GM10847 (cell line): ENCODE measurements around the gene SLC29A3.

Source experiments
- POLR2A ChIP-seq: IDR thresholded peaks from 2 replicates; pipeline ENCODE4 v1.6.1; 2011; ENCODE audit not compliant: insufficient read length; ENCODE audit errors: extremely low read depth

SLC29A3 gene

DNA sequence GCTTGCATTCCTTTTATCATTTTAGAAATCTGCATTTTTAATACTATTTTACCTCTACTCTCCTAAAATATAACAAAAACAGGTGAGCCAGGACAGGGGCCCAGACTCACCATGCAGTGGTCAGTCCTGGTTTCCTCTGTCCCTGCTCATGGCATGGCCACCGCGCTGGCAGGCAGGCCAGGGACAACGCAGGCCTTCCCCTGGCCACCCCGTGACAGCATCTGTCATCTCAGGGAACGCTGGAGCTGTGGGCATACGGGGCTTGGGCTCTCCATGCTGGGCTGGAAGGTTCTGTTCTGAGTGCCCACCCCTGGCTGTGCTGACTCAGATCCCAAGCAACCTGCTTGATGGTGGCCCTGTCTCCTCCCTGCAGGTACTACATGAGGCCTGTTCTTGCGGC lies 42.5 kb downstream of the SLC29A3 start:
- no peak for TF ChIP-seq POLR2A

DNA sequence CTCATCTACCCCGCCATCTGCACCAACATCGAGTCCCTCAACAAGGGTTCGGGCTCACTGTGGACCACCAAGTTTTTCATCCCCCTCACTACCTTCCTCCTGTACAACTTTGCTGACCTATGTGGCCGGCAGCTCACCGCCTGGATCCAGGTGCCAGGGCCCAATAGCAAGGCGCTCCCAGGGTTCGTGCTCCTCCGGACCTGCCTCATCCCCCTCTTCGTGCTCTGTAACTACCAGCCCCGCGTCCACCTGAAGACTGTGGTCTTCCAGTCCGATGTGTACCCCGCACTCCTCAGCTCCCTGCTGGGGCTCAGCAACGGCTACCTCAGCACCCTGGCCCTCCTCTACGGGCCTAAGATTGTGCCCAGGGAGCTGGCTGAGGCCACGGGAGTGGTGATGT lies 43.1 kb downstream of the SLC29A3 start:
- TF ChIP-seq POLR2A, result no peak

DNA sequence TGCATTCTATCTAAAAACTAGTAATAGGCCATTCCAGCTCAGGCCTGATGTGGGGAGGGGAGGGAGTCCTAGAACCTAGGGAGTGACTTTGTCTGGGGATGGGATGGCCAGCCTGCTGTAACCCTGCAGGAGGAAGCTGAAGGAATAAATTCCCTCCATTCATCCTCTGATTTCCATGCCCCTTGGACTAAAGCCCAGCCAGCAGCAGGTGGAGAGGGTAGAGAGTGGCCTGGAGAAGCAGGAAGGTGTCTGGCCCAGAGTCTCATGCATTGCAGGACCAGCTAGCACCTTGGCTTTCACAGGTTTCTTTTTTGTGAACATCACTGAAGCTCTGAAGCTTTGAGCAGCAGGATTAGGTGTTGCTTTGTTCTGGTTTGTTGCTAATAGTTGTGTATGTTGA lies 44.9 kb downstream of the SLC29A3 start:
- no peak for TF ChIP-seq POLR2A

DNA sequence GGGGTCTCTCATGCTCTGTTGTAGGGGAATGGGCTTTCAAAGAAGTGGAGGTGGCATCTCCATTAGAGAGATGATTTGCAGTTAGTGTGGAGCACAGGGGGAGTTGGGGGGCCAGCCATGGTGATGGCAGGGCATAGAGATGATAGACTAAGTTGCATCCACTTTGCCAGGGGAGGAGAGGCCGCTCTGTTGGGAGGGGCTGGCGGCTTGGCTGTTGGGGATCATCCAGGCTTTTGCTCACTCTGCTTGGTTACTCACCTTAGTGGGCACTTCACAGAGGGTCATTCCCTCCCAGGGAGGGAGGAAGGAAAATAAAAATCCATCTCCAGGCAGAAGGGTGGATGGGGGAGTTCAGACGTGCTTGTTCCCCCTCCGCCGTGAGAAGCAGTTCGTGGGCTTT lies 46.3 kb downstream of the SLC29A3 start:
- TF ChIP-seq POLR2A, result no peak

DNA sequence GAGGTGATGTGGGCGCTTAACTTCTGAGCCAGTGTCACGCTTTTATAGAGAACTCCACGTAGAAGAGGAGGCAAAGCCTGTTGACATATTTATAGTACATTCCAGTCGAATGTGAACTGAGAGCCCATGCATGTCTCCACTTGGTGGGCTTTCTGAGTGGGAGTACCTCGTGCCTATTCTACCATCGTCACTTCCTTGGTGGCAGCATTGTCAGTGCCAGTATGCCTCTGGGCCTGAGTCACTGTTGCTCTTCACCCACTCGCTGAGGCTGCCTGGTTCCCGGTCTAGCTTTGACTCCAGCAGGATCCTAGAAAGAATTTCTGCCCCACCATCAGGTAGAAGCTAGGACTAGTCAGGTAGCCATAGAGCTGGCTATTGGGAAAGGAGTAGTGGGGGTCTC lies 47.6 kb downstream of the SLC29A3 start:
- TF ChIP-seq POLR2A, result no peak

DNA sequence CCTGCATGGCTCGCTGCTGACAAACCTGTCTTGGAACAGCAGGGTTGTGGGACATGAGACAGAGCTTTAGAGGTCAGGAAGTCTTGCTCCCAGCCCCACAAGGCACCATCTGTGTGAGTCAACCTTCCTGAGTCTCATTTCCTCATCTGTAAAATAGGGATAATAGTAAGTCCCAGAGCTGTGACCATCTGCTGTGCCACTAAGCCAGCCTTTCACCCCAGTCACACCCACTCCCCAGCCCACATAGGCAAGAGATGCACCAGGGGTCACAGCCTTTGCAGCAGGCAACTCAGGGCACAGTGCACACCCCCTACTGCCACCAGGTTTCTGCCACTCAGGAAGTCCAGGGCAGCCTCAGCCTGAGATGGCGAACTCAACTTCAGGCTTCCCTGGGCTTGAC lies 48.2 kb downstream of the SLC29A3 start:
- TF ChIP-seq POLR2A, result no peak

DNA sequence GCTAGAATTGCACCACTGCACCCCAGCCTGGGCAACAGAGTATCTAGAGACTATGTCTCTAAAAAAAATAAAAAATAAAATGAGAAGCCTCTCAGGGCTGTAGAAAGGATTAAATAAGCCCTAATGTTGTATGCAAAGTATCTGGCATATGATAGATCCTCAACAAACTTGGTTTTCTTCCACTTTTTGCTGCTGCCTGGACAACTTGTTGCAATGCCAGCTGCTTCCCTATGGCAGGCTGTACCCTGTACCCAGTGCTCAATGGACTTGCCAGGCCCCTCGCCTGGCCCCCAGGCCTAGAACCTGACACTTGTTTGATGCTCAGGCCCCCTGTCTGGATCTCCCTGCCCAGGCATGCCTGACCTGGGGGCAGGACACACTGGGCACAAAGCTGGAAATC lies 49.1 kb downstream of the SLC29A3 start:
- TF ChIP-seq POLR2A, result no peak

DNA sequence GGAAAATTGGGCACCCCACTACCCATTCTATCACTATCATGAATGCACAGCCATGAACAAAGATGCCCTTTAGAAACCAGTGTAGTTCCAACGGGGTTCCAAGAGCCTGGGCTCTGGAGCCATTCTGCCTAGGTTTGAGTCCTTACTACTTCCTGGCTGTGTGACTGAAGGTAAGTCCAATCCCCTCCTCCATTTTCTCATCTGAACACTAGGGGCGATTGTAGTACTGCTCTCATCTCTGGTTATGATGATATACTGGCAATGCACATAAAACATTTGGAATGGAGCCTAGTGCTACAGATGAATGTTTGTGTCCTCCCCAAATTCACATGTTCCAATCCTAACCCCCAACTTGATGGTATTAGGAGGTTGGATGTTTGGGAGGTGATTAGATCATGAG lies 49.6 kb downstream of the SLC29A3 start:
- no peak for TF ChIP-seq POLR2A

DNA sequence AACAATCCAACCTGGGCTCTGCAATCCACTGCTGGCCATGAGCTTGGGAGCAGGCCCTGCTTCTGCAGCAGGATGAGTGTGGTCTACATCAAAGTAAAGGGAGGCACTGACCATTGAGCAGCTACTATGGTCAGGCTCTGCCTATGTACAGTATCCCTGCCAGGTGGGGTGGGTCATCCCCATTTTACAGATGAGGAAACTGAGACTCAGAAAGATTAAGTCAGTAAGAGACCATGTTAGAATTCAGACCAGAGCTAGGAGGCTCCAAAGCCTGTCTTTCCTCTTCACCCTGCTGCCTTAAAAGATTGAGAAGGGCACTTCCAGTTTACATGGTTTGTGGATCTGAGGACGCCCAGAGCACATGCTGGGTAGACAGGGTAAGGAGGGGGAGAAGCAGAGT lies 50.5 kb downstream of the SLC29A3 start:
- no peak for TF ChIP-seq POLR2A

DNA sequence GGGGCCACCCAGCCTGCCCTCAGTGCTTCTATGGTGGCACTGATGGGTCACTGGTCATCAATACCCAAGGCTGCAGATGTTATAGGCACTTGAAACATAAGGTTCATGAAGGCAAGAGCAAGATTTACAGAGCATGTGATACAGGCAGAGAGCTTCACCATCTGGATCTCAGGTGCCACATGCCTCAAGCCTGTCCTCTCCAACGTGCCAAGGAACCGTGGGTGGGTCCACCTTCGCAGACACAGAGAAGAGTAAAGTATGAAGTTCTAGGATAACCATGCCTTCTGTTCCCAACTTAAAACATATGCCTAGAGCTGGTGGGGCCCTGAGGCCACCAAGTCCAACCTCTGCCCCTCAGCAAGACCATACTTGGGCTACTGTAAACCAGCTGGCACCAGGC lies 51.0 kb downstream of the SLC29A3 start:
- no peak for TF ChIP-seq POLR2A

DNA sequence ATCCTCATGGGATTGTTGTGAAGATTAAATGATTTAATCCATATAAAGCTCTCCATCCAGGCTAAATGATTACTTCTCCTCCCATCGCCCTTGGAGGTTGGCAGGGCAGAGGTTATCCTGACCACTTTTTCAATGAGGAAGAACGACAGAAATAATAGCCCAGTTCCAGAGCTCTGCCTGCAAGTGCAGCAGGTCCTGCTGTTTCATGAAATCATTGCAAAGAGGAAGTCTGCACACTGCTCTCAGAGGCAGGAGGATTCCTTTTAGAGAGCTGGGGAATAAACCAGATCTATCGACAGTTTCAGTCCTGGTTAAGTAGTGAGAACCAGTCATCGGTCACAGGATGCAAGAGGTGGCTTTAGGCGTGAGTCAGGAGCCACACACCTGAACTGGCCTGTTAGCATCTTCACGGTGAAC lies 52.7 kb downstream of the SLC29A3 start:
- TF ChIP-seq POLR2A, result no peak

DNA sequence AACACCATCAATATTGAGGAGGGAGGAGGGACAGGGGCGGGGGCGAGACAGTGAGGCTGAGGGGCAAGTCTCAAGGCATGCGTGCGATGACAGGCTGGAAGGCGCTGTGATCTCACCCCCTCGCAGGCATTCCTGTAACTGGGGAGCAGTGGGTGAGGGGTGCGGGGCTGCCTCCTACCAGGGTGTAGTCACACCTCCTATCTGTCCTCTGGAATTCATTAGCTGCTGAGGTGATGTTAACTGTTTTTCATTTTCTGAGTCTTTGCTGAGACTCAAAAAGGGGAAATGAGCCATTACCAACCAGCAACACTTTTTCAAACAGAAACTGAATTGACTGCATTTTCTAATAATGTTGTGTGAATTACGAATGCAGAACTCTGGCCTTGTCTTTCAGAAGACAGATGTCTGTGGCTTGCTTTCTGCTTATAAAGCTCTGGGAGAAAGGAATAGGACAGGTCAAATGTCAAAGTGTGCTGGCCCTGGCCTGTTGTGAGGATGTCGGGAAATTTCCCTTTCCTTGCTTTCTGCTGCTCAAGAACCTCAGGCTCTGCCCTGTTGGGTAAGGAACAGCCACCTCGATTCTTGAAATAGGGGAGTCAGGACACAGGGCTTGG lies 53.9 kb downstream of the SLC29A3 start:
- no peak for TF ChIP-seq POLR2A

DNA sequence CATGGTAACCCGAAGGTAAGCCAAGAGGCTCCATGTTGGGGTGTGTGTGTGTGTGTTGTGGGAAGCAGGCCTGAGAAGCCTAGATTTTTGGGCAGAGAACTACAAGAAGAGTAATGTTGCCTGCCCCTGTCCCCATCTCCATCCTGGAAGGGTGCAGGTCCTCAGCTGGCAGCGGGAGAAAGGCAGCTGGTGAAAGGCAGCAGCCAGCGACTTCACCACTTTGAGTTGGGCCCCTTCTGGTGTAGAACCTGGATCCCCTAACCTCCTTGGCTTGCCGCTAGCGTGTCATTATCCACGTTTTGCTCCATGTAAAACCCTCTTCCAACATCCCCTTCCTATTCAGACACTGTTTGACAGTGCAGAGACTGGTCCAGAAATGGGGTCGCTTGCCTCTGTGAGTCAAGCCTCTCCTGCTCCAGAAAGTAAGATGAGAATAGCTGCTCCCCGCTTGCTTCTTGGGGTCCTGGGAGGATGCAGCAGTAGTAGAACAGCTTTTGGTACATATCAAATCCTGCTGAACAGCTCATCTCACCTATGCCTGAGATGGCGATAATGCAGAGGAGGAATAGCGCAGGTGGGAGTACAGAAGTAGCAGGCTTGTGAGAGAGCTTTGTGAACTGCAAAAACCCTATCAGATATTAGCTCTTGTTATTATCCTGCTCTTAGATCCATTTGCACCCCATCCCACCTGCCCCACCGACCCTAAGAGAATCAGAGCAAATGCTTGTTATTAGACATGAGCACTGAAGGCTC lies 55.6 kb downstream of the SLC29A3 start:
- TF ChIP-seq POLR2A, result no peak

DNA sequence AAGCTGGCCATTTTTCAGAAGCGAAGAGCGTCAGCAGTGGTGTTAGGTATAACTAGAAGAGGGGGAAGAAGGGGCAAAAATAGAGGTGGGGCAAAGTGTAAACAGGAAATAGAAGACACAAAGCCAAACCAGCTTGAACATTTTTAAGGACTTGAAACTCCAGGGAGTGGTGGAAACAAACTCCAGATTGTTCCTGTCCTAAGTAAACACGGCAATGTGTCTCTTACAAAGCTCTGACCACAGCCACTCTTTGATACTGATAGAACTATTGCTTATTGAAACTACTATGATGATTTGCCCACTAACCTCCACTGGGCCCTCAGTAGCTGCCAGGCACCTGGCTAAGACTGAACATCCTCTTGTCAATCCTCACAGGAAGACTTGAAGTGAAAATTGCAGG lies 56.9 kb downstream of the SLC29A3 start:
- TF ChIP-seq POLR2A, result no peak

DNA sequence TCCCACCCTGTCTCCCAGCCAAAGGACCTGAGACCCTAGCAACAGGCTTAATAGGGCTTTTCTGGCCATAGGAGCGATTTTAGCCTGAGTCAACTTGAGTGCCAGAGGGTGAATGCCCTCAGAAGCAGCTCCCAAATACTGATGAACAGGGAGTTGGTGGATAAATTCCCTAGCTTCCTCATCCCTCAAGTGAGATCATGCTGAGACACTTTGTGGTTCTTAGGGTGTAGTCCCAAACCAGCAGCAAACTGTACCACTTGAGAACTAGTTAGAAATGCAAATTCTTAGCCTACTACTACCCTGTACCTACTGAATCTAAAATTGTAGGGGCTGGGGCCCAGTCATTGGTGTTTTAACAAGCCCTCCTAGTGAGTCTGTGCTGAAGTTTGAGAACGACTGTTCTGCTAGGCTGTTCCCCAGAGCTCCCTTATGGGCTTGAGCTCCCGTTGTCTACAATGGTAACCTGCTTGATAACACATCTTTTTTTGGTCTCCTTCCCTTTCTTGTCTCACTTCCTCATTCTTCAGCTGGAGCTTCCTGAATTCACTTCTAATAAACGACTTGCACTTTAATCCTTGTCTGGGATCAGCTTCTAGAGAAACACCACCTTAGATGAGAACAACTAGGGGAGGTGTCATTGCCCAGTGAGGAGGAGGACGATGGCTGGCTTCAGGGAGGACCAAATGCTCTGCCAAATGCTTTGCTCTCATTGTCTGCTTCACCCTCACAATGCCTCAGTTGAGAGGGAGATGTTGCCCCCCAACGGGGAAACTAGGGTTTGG lies 59.5 kb downstream of the SLC29A3 start:
- no peak for TF ChIP-seq POLR2A

DNA sequence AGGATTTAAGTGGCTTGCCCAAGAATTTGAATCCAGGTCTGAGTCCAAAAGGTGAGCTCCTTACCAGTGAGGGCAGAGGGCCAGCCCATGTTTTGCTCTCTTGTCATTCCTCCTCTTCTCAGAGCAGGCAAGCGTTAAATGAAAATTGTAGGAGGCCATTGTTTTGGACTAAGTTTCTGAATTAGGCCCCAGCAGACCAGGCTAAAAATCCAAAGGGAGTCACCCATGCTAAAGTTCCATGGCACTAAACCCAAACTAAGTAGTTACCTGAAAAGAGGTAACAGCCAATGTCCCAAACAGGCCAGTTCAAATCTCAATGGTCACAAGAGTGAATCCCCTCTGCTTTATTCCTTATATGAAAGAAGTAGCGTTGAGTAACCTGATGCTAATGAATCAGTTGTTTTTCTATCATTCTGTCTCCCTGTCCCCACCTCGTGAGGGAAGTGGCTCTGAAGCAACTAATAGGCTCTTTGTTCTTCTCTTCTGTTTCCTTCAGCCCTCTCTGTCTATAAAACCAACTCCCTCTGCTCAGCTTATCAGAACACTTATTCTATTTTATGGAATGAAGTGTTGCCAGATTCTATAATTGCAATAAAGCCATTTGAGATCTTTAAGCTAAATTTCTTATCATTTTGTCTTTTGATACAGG lies 60.2 kb downstream of the SLC29A3 start:
- TF ChIP-seq POLR2A, result no peak
